Fibroblast of lung (primary cell): ENCODE measurements around the gene PRDM16. TPM values are rescaled to one million over a fixed set of nuclear protein-coding genes. Genes with fewer than 3 reads are reported as not detected.

Experiments used
- DNase-seq, 2 donors: peaks; one replicate each; pipeline versions ENCODE4 v3.0.0 to v3.0.0-alpha.2; 2010; ENCODE audit warnings: low read depth in 2 of 2
- H2AFZ ChIP-seq: 2 replicates; pipeline ENCODE4 v1.5.1; 2012; ENCODE audit warnings: low read length, control low read depth, inconsistent platforms
- H3K27ac ChIP-seq: 2 replicates; pipeline ENCODE4 v1.5.1; 2011; ENCODE audit warnings: low read length, control low read depth; ENCODE audit not compliant: insufficient read depth
- H3K27me3 ChIP-seq: 2 replicates; pipeline ENCODE4 v1.5.1; 2011; ENCODE audit warnings: mild to moderate bottlenecking, low read length; ENCODE audit not compliant: control insufficient read depth, insufficient read depth
- H3K36me3 ChIP-seq: 2 replicates; pipeline ENCODE4 v1.5.1; 2011; ENCODE audit warnings: low read length; ENCODE audit not compliant: control insufficient read depth, insufficient read depth
- H3K4me1 ChIP-seq: 2 replicates; pipeline ENCODE4 v1.5.1; 2011; ENCODE audit warnings: low read length; ENCODE audit not compliant: control insufficient read depth, insufficient read depth; ENCODE audit errors: extremely low read depth
- H3K4me2 ChIP-seq: 2 replicates; pipeline ENCODE4 v1.5.1; 2011; ENCODE audit warnings: low read length, control low read depth; ENCODE audit not compliant: insufficient read depth; ENCODE audit errors: extremely low read depth
- H3K4me3 ChIP-seq, 4 experiments: fragments of 200-600 bp in 1 of 4; sonication (generic) in 1 of 4; replicated peaks in 1 of 4; 2 replicates each; pipeline ENCODE4 v1.5.1; 2011 to 2016; ENCODE audit warnings: low read length in 4 of 4, low read depth in 3 of 4, mild to moderate bottlenecking in 3 of 4, control low read depth in 2 of 4, inconsistent platforms in 1 of 4, mixed read lengths in 1 of 4; ENCODE audit not compliant: insufficient read depth in 1 of 4; ENCODE audit errors: control extremely low read depth in 1 of 4
- H3K79me2 ChIP-seq: 2 replicates; pipeline ENCODE4 v1.5.1; 2012; ENCODE audit warnings: mild to moderate bottlenecking, low read length, inconsistent platforms; ENCODE audit not compliant: control insufficient read depth, insufficient read depth
- H3K9ac ChIP-seq: 2 replicates; pipeline ENCODE4 v1.5.1; 2011; ENCODE audit warnings: mild to moderate bottlenecking, low read length, control low read depth; ENCODE audit not compliant: insufficient read depth
- H3K9me3 ChIP-seq: 2 replicates; pipeline ENCODE4 v1.5.1; 2012; ENCODE audit warnings: low read depth, low read length; ENCODE audit not compliant: control insufficient read depth, insufficient read depth
- H4K20me1 ChIP-seq: 2 replicates; pipeline ENCODE4 v1.5.1; 2011; ENCODE audit warnings: low read length; ENCODE audit not compliant: control insufficient read depth, insufficient read depth; ENCODE audit errors: extremely low read depth
- EZH2 ChIP-seq: IDR thresholded peaks from 2 replicates; pipeline ENCODE4 v1.5.1; 2012; ENCODE audit warnings: low read length, control low read depth, mild to moderate bottlenecking; ENCODE audit errors: missing control alignments
- polyA plus RNA-seq, 2 donors: library from polyadenylated mRNA; depleted of rRNA in 1 of 2; stranded (reverse) in 1 of 2; unstranded in 1 of 2; fragments of >200 nt; gene quantifications; 2 replicates each; pipeline ENCODE4 v1.2.1, GENCODE V29; 2011 to 2012; ENCODE audit warnings: missing spikeins in 1 of 2
- total RNA-seq: library from RNA; depleted of rRNA; stranded (reverse); fragments of >200 nt; gene quantifications from 2 replicates; pipeline ENCODE4 v1.2.1, GENCODE V29; 2014
- TF ChIP-seq, protein P1 (sequence below), 2 donors: IDR thresholded peaks in 1 of 2; conservative IDR thresholded peaks in 1 of 2; 1 replicate in 1 of 2; 2 replicates in 1 of 2; pipeline ENCODE4 v1.5.1; 2011 to 2012; ENCODE audit warnings: low read length in 2 of 2, control low read depth in 1 of 2, inconsistent platforms in 1 of 2, low read depth in 1 of 2, mild to moderate bottlenecking in 1 of 2

PRDM16 gene
- total and polyA plus RNA-seq, 2 donors (not counting 1 experiment from before 2014, with no cell fraction given): 0.30 to 1.8 TPM

DNA sequence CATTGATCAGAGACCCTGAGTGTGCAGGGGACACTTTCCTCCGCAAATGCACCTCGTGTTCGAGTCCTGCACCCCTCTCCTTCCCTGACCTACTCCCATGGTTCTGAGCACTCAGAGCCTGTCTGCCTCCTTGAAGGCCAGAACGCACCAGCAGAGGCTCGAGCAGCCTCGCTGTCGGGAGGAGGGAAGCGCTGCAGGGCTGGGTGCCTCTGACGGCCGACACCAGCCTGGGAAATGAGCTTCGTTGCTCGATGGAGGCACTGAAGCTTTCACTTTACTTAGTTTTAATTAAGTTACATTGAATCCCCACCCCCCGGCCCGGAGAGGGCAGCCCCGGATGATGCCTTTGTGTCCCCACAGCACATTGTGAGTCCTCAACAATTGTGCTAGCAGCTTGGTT lies 229.2 kb downstream of the PRDM16 start:
- no peak overlapping the region for H3K4me3 ChIP-seq
- TF ChIP-seq, protein P1, sequence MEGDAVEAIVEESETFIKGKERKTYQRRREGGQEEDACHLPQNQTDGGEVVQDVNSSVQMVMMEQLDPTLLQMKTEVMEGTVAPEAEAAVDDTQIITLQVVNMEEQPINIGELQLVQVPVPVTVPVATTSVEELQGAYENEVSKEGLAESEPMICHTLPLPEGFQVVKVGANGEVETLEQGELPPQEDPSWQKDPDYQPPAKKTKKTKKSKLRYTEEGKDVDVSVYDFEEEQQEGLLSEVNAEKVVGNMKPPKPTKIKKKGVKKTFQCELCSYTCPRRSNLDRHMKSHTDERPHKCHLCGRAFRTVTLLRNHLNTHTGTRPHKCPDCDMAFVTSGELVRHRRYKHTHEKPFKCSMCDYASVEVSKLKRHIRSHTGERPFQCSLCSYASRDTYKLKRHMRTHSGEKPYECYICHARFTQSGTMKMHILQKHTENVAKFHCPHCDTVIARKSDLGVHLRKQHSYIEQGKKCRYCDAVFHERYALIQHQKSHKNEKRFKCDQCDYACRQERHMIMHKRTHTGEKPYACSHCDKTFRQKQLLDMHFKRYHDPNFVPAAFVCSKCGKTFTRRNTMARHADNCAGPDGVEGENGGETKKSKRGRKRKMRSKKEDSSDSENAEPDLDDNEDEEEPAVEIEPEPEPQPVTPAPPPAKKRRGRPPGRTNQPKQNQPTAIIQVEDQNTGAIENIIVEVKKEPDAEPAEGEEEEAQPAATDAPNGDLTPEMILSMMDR (conservative IDR thresholded peaks at IDR 0.05 in 1 of 2, IDR thresholded peaks at IDR 0.05 in 1 of 2; ENCODE audit: low read depth in 1 of 2, low read length in 2 of 2): no peak
- TF ChIP-seq EZH2: no peak
- H3K9ac ChIP-seq: no peak overlapping the region
- no peak for DNase-seq
- no peaks in the 10 kb centered on the region for H3K79me2 ChIP-seq
- no peak overlapping the region for H3K27ac ChIP-seq
- H3K36me3 ChIP-seq: no peaks in the 10 kb centered on the region
- H3K9me3 ChIP-seq: no peaks in the 10 kb centered on the region
- no peak overlapping the region for H2AFZ ChIP-seq
- no peak overlapping the region for H3K4me2 ChIP-seq
- H3K4me1 ChIP-seq: no peaks in the 10 kb centered on the region
- H4K20me1 ChIP-seq: no peaks in the 10 kb centered on the region
- no peaks in the 10 kb centered on the region for H3K27me3 ChIP-seq

DNA sequence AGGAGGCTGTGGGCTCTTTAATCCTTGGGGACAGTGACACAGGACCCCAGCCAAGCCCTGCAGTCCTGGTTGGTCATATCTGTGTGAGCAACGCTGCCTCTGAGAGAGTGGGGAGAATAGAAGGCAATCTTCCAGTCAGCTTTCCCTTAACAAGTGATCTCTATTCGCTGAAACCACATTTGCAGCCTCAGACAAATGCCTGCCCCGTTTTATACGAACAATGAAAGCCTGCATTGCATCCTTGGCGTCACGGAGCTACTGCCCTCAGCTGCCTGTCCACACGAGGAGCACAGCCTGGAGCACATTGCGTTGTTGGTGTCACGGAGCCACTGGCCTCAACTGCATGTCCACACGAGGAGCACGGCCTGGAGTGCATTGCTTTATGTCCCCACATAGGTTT lies 235.2 kb downstream of the PRDM16 start:
- TF ChIP-seq EZH2: no peak
- TF ChIP-seq, protein P1 (conservative IDR thresholded peaks at IDR 0.05 in 1 of 2, IDR thresholded peaks at IDR 0.05 in 1 of 2; ENCODE audit: low read depth in 1 of 2, low read length in 2 of 2): no peak
- no peak overlapping the region for H3K27ac ChIP-seq
- H3K4me2 ChIP-seq: no peak overlapping the region
- H3K4me1 ChIP-seq: peaks cover 3% of the 10 kb centered on the region
- no peak overlapping the region for H2AFZ ChIP-seq
- no peaks in the 10 kb centered on the region for H4K20me1 ChIP-seq
- H3K4me3 ChIP-seq: no peak overlapping the region
- H3K79me2 ChIP-seq: no peaks in the 10 kb centered on the region
- H3K9me3 ChIP-seq: no peaks in the 10 kb centered on the region
- H3K36me3 ChIP-seq: no peaks in the 10 kb centered on the region
- no peaks in the 10 kb centered on the region for H3K27me3 ChIP-seq
- DNase-seq: no peak
- H3K9ac ChIP-seq: no peak overlapping the region

DNA sequence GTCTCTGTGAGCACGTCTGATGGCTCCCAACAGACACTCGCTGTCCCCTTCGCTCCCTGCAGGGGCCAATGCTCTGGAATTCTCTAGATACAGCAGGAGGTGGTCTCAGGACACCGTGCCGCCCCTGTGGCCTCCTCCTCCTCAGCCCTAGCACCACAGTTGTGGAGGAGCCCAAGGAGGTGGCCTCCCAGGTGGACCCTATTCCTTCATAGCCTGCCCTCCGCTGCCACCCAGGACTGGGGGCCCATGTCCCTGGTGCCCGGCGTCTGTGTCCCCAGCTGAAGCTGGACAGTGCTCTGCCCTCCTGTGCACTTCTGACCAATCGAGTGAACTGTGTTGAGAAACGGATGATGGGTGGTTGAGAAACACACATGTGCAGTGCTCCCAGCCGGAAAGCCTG lies 235.7 kb downstream of the PRDM16 start:
- Histone ChIP-seq H3K79me2 (no peaks in the 10 kb centered on the region), H3K4me3 (no peak overlapping the region), H3K4me2 (no peak overlapping the region), H3K27ac (no peak overlapping the region), H3K36me3 (no peaks in the 10 kb centered on the region), H3K4me1 (peaks cover 3% of the 10 kb centered on the region), H4K20me1 (no peaks in the 10 kb centered on the region), H3K9me3 (no peaks in the 10 kb centered on the region), H2AFZ (no peak overlapping the region), H3K9ac (no peak overlapping the region), H3K27me3 (no peaks in the 10 kb centered on the region)
- TF ChIP-seq, protein P1 (conservative IDR thresholded peaks at IDR 0.05 in 1 of 2, IDR thresholded peaks at IDR 0.05 in 1 of 2; ENCODE audit: low read depth in 1 of 2, low read length in 2 of 2): no peak
- TF ChIP-seq EZH2: no peak
- no peak for DNase-seq
